Vagina (tissue), 2 donors: Measurements from ENCODE around the gene SNRPD1. TPM values are rescaled to one million over a fixed set of nuclear protein-coding genes. Genes with fewer than 3 reads are reported as not detected.

Source experiments
- DNase-seq, 2 donors: peaks; one replicate each; pipeline ENCODE4 v3.0.0-alpha.2; 2017; ENCODE audit errors: extremely low spot score in 2 of 2
- H3K27ac ChIP-seq: fragments of 200-600 bp; sonication (generic); one replicate; pipeline ENCODE4 v1.5.1; 2019
- H3K27me3 ChIP-seq: fragments of 200-600 bp; sonication (generic); one replicate; pipeline ENCODE4 v1.5.1; 2019
- H3K36me3 ChIP-seq, 2 donors: fragments of 200-600 bp; sonication (generic); one replicate each; pipeline ENCODE4 v1.5.1; 2017 to 2019
- H3K4me1 ChIP-seq: fragments of 200-600 bp; sonication (generic); one replicate; pipeline ENCODE4 v1.5.1; 2019
- H3K4me3 ChIP-seq, 2 donors: fragments of 200-600 bp; sonication (generic); 1 replicate in 1 of 2; 2 replicates in 1 of 2; pipeline ENCODE4 v1.5.1; 2016 to 2019
- H3K9me3 ChIP-seq: fragments of 200-600 bp; sonication (generic); one replicate; pipeline ENCODE4 v1.5.1; 2019
- CTCF ChIP-seq, 3 experiments: fragments of 450-650 bp in 2 of 3; fragments of 200-600 bp in 1 of 3; sonication (generic) in 1 of 3; IDR thresholded peaks; one replicate each; pipeline ENCODE4 v1.5.1; 2017 to 2019; ENCODE audit warnings: antibody characterized with exemption in 3 of 3, mild to moderate bottlenecking in 2 of 3, moderate library complexity in 2 of 3
- POLR2A ChIP-seq, 2 donors: fragments of 450-650 bp; IDR thresholded peaks; one replicate each; pipeline ENCODE4 v1.6.1; 2017; ENCODE audit warnings: antibody characterized with exemption in 2 of 2, mild to moderate bottlenecking in 2 of 2, moderate library complexity in 2 of 2
- POLR2AphosphoS5 ChIP-seq, 2 donors: sonication (generic); formaldehyde crosslinking; IDR thresholded peaks; one replicate each; pipeline ENCODE4 v1.9.0; 2017; ENCODE audit warnings: antibody characterized with exemption in 2 of 2, mild to moderate bottlenecking in 2 of 2, low read depth in 1 of 2; ENCODE audit not compliant: insufficient read depth in 1 of 2
- intact Hi-C: fragments of 100-400 bp; cut with DNase I; formaldehyde crosslinking; loops from one replicate; pipeline ENCODE4 v1.15.1; 2023
- total RNA-seq: library from RNA; depleted of rRNA; stranded (reverse); fragments of >200 nt; gene quantifications from one replicate; pipeline ENCODE4 v1.2.3, GENCODE V29; 2016

SNRPD1 gene
- total RNA-seq, 1 donor from 2014 or later = 4.4 TPM

GRCh38 chr18:21593540-21594257 is 18.4 kb upstream of the SNRPD1 start:
- no peak for DNase-seq
- Histone ChIP-seq H3K9me3 (no peaks in the 10 kb centered on the region), H3K4me1 (peaks cover 23% of the 10 kb centered on the region), H3K27ac (no peak overlapping the region), H3K4me3 (no peak overlapping the region), H3K27me3 (no peaks in the 10 kb centered on the region), H3K36me3 (no peaks in the 10 kb centered on the region)
- TF ChIP-seq POLR2A (IDR thresholded peaks at IDR 0.05) (no peak), CTCF (IDR thresholded peaks at IDR 0.05) (no peak), POLR2AphosphoS5 (IDR thresholded peaks at IDR 0.05; ENCODE audit: insufficient read depth in 1 of 2, low read depth in 1 of 2) (no peak)
- intact Hi-C loops = no loop called here

GRCh38 chr18:21597620-21598019 is 14.5 kb upstream of the SNRPD1 start:
- intact Hi-C loops = no loop called here
- TF ChIP-seq POLR2AphosphoS5 (IDR thresholded peaks at IDR 0.05; ENCODE audit: insufficient read depth in 1 of 2, low read depth in 1 of 2) (no peak), CTCF (IDR thresholded peaks at IDR 0.05) (no peak), POLR2A (IDR thresholded peaks at IDR 0.05) (no peak)
- Histone ChIP-seq H3K4me3 (no peak overlapping the region), H3K9me3 (no peaks in the 10 kb centered on the region), H3K27me3 (no peaks in the 10 kb centered on the region), H3K36me3 (no peaks in the 10 kb centered on the region), H3K4me1 (peaks cover 35% of the 10 kb centered on the region), H3K27ac (no peak overlapping the region)
- no peak for DNase-seq

DNA sequence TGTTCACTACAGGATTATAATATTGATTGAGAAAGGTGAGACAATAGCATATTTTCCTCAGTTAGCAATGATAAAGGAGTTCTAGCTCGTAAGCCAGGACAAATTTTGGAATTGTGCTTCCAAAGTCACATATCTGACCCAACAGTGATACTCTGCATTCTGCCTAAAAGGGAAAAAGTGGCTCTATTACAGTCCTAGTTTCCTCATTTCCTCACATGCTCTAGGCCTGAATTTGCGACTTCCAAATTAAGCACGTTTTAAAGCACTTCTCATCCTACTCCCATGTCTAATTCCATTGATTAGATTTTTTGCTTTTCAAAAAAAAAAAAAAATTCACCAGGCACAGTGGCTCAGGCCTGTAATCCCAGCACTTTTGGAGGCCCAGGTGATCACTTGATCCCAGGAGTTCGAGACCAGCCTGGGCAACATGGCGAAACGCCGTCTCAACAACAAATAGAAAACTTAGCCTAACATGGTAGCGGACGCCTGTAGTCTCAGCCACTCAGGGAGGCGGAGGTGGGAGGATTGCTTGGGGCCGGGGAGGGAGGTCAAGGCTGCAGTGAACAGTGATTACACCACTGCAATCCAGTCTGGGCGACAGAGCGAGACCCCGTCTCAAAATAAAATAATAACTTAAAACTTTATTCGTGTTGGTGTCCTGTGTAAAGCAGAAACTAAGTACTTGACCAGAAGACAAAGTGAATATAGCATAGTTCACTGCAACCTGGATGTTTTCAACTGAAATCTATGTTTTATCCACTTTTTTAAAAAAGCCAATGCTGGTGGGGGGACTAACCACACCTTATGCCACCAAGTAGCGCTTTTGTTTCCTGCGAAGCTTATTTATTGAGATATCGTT is 13.2 kb upstream of the SNRPD1 start:
- Histone ChIP-seq H3K4me3 (peak overlapping the region; percentile 84 to 99), H3K27me3 (no peaks in the 10 kb centered on the region), H3K36me3 (no peaks in the 10 kb centered on the region), H3K4me1 (peaks cover 35% of the 10 kb centered on the region), H3K9me3 (no peaks in the 10 kb centered on the region), H3K27ac (peak overlapping the region; percentile 98)
- intact Hi-C loops = no loop called here
- DNase-seq = no peak
- TF ChIP-seq POLR2A (IDR thresholded peaks at IDR 0.05) = no peak
- no peak for TF ChIP-seq CTCF (IDR thresholded peaks at IDR 0.05)
- no peak for TF ChIP-seq POLR2AphosphoS5 (IDR thresholded peaks at IDR 0.05; ENCODE audit: insufficient read depth in 1 of 2, low read depth in 1 of 2)

- Histone ChIP-seq H3K4me3 (peak overlapping the region; percentile 84 to 99), H3K27ac (peak overlapping the region; percentile 98), H3K9me3 (no peaks in the 10 kb centered on the region), H3K36me3 (no peaks in the 10 kb centered on the region), H3K4me1 (peaks cover 35% of the 10 kb centered on the region), H3K27me3 (no peaks in the 10 kb centered on the region)
- intact Hi-C loops = no loop called here
- peak in 1 of 2 donors; percentile 88 for DNase-seq
- no peak for TF ChIP-seq POLR2A (IDR thresholded peaks at IDR 0.05)
- no peak for TF ChIP-seq POLR2AphosphoS5 (IDR thresholded peaks at IDR 0.05; ENCODE audit: insufficient read depth in 1 of 2, low read depth in 1 of 2)
- peak in 1 of 3 experiments; percentile 4 for TF ChIP-seq CTCF (IDR thresholded peaks at IDR 0.05)
Measured at GRCh38 chr18:21599585-21600525, 12.3 kb upstream of the SNRPD1 start.
